ENCODE results near the gene CRELD1.

GRCh38 chr3:9980251-9980650, 46.6 kb downstream of the CRELD1 start:
- TF ChIP-seq POLR2A (IDR thresholded peaks at IDR 0.05; ENCODE audit: low read depth, low read length) (no peak), POLR2AphosphoS5 (IDR thresholded peaks at IDR 0.05; ENCODE audit: low read depth, low read length) (no peak), TAF1 (IDR thresholded peaks at IDR 0.05; ENCODE audit: low read depth, low read length) (no peak)
